Liver (tissue), 9 donors: ENCODE measurements around the gene NUP93. TPM values are rescaled to one million over a fixed set of nuclear protein-coding genes. Genes with fewer than 3 reads are reported as not detected.

ENCODE experiments used
- DNase-seq: peaks from one replicate; pipeline ENCODE4 v3.0.0-alpha.2; 2017; ENCODE audit warnings: low spot score
- H3K27ac ChIP-seq, 2 donors: one replicate each; pipeline ENCODE4 v1.7.0; 2013; ENCODE audit warnings: inconsistent platforms in 2 of 2, low read length in 2 of 2, control low read depth in 1 of 2, low read depth in 1 of 2, mild to moderate bottlenecking in 1 of 2
- H3K27me3 ChIP-seq, 4 donors: one replicate each; pipeline versions ENCODE4 v1.6.1 to v1.7.0; 2013; ENCODE audit warnings: low read length in 3 of 4, inconsistent platforms in 1 of 4, mild to moderate bottlenecking in 1 of 4, moderate library complexity in 1 of 4; ENCODE audit not compliant: control insufficient read depth in 4 of 4, insufficient read depth in 4 of 4
- H3K36me3 ChIP-seq, 4 donors: one replicate each; pipeline versions ENCODE4 v1.6.1 to v1.7.0; 2013; ENCODE audit warnings: low read length in 3 of 4, mild to moderate bottlenecking in 3 of 4, low read depth in 1 of 4, moderate library complexity in 1 of 4; ENCODE audit not compliant: control insufficient read depth in 4 of 4, insufficient read depth in 3 of 4
- H3K4me1 ChIP-seq, 4 donors: one replicate each; pipeline versions ENCODE4 v1.6.1 to v1.7.0; 2013; ENCODE audit warnings: low read length in 3 of 4, mild to moderate bottlenecking in 3 of 4, moderate library complexity in 1 of 4; ENCODE audit not compliant: control insufficient read depth in 4 of 4, insufficient read depth in 4 of 4
- H3K4me3 ChIP-seq, 3 donors: one replicate each; pipeline versions ENCODE4 v1.6.1 to v1.7.0; 2013; ENCODE audit warnings: low read length in 3 of 3, control low read depth in 1 of 3, low read depth in 1 of 3, mild to moderate bottlenecking in 1 of 3
- H3K9ac ChIP-seq, 2 donors: one replicate each; pipeline ENCODE4 v1.7.0; 2013; ENCODE audit warnings: low read length in 2 of 2, mild to moderate bottlenecking in 2 of 2, moderate library complexity in 2 of 2, control low read depth in 1 of 2, low read depth in 1 of 2
- H3K9me3 ChIP-seq, 4 donors: one replicate each; pipeline versions ENCODE4 v1.6.1 to v1.7.0; 2013; ENCODE audit warnings: low read length in 3 of 4; ENCODE audit not compliant: control insufficient read depth in 4 of 4
- EGR1 ChIP-seq, 2 donors: IDR thresholded peaks; 2 replicates each; pipeline ENCODE4 v1.6.1; 2016 to 2018; ENCODE audit warnings: antibody characterized with exemption in 2 of 2, low read depth in 2 of 2
- FOXA1 ChIP-seq: IDR thresholded peaks from 2 replicates; pipeline ENCODE4 v1.6.1; 2016; ENCODE audit warnings: antibody characterized with exemption
- HNF4A ChIP-seq, 2 donors: conservative IDR thresholded peaks; 2 replicates each; pipeline ENCODE4 v1.6.1; 2016; ENCODE audit warnings: antibody characterized with exemption in 2 of 2, mild to moderate bottlenecking in 2 of 2
- HNF4G ChIP-seq: IDR thresholded peaks from 2 replicates; pipeline ENCODE4 v1.6.1; 2016; ENCODE audit warnings: antibody characterized with exemption
- JUND ChIP-seq, 2 donors: IDR thresholded peaks; 2 replicates each; pipeline ENCODE4 v1.6.1; 2016; ENCODE audit warnings: antibody characterized with exemption in 2 of 2
- NR2F2 ChIP-seq: IDR thresholded peaks from 2 replicates; pipeline ENCODE4 v1.6.1; 2016; ENCODE audit warnings: antibody characterized with exemption
- RAD21 ChIP-seq, 2 donors: IDR thresholded peaks; 2 replicates each; pipeline ENCODE4 v1.6.1; 2016; ENCODE audit warnings: antibody characterized with exemption in 2 of 2, mild to moderate bottlenecking in 2 of 2
- RXRA ChIP-seq, 2 donors: IDR thresholded peaks; 2 replicates each; pipeline ENCODE4 v1.6.1; 2017 to 2018; ENCODE audit warnings: antibody characterized with exemption in 2 of 2, mild to moderate bottlenecking in 1 of 2
- TAF1 ChIP-seq: conservative IDR thresholded peaks from 2 replicates; pipeline ENCODE4 v1.6.1; 2016; ENCODE audit warnings: antibody characterized with exemption, mild to moderate bottlenecking
- YY1 ChIP-seq: IDR thresholded peaks from 2 replicates; pipeline ENCODE4 v1.6.1; 2016; ENCODE audit warnings: antibody characterized with exemption, mild to moderate bottlenecking
- WGBS: extraction: QIAGEN DNeasy Blood & Tissue Kit; methylation state at CpG from one replicate; pipeline ENCODE4 v1.1.7; 2013; 5-methylcytosine and 5-hydroxymethylcytosine counted together
- polyA plus RNA-seq, 2 donors: library from polyadenylated mRNA; stranded (reverse) in 1 of 2; unstranded in 1 of 2; fragments of 200-250 nt in 1 of 2; fragments of >200 nt in 1 of 2; fragmentation: Nextera tagmentation in 1 of 2; extraction: Ambion mirVana in 1 of 2; gene quantifications; one replicate each; pipeline versions ENCODE4 v1.2.1 to v1.2.3, GENCODE V29; 2013 to 2015
- total RNA-seq, 2 donors: library from RNA; depleted of rRNA; stranded (reverse); fragments of >200 nt; gene quantifications; one replicate each; pipeline ENCODE4 v1.2.3, GENCODE V29; 2014
- TF ChIP-seq, protein P1 (sequence below): IDR thresholded peaks from 2 replicates; pipeline ENCODE4 v1.6.1; 2016; ENCODE audit warnings: antibody characterized with exemption, mild to moderate bottlenecking
- TF ChIP-seq, protein P2 (sequence below): IDR thresholded peaks from 2 replicates; pipeline ENCODE4 v1.6.1; 2016; ENCODE audit warnings: antibody characterized with exemption
- TF ChIP-seq, protein P3 (sequence below): fragments of 150-350 bp; IDR thresholded peaks from 2 replicates; pipeline ENCODE4 v1.5.1; 2017; ENCODE audit warnings: improper control_type of control experiment, low read depth, low read length; ENCODE audit not compliant: missing input control
- TF ChIP-seq, protein P4 (sequence below): IDR thresholded peaks from 2 replicates; pipeline ENCODE4 v1.6.1; 2016; ENCODE audit warnings: antibody characterized with exemption
- TF ChIP-seq, protein P5 (sequence below): IDR thresholded peaks from 2 replicates; pipeline ENCODE4 v1.6.1; 2016; ENCODE audit warnings: antibody characterized with exemption
- donor health status: healthy.
- donor health status: healthy.
- donor health status: healthy.
- donor health status: healthy.
- donor health status: healthy.

NUP93 gene
- total and polyA plus RNA-seq, 4 donors = 8.2 to 31.8 (median 9.8) TPM

DNA sequence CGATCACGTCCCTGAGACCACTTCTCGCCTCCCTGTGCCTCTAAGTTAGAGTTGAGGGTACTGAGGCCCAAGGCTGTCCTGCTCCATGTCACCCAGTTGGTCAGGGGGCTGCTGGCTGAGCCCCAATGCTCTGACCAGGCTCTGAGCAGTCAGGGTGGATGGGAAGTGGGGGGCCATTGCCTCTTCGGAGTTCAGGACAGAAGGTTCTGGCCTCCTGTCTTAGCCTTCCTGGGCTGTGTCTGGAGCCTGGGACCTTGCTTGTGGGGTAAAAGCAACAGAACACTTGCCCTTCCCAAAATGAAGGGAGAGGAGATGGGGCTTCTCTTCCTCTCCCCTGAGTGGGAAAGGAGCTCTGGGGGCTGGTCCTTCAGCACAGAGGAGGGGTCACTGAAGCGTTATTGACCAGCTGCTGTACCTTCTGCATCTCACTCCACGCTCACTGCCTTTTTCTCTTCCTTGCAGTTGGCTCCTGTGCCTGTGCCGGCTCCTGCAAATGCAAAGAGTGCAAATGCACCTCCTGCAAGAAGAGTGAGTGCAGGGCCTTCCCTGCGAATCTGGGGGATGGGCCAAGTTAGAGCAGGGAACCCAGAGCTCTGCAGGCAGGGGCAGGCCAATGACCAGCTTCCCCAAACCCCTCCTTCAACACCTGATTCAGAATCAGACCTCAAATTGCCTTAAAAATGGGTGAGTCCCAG, 47.1 kb upstream of the NUP93 start:
- H3K9me3 ChIP-seq = no peaks in the 10 kb centered on the region
- 14% methylated on average over 8 of the region's 8 CpGs for WGBS
- TF ChIP-seq, protein P1, sequence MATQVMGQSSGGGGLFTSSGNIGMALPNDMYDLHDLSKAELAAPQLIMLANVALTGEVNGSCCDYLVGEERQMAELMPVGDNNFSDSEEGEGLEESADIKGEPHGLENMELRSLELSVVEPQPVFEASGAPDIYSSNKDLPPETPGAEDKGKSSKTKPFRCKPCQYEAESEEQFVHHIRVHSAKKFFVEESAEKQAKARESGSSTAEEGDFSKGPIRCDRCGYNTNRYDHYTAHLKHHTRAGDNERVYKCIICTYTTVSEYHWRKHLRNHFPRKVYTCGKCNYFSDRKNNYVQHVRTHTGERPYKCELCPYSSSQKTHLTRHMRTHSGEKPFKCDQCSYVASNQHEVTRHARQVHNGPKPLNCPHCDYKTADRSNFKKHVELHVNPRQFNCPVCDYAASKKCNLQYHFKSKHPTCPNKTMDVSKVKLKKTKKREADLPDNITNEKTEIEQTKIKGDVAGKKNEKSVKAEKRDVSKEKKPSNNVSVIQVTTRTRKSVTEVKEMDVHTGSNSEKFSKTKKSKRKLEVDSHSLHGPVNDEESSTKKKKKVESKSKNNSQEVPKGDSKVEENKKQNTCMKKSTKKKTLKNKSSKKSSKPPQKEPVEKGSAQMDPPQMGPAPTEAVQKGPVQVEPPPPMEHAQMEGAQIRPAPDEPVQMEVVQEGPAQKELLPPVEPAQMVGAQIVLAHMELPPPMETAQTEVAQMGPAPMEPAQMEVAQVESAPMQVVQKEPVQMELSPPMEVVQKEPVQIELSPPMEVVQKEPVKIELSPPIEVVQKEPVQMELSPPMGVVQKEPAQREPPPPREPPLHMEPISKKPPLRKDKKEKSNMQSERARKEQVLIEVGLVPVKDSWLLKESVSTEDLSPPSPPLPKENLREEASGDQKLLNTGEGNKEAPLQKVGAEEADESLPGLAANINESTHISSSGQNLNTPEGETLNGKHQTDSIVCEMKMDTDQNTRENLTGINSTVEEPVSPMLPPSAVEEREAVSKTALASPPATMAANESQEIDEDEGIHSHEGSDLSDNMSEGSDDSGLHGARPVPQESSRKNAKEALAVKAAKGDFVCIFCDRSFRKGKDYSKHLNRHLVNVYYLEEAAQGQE = no peak
- TF ChIP-seq TAF1 = no peak
- TF ChIP-seq JUND (IDR thresholded peaks at IDR 0.05) = no peak
- TF ChIP-seq, protein P2, sequence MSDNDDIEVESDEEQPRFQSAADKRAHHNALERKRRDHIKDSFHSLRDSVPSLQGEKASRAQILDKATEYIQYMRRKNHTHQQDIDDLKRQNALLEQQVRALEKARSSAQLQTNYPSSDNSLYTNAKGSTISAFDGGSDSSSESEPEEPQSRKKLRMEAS = no peak
- TF ChIP-seq EGR1 (IDR thresholded peaks at IDR 0.05; ENCODE audit: low read depth in 2 of 2) = no peak
- TF ChIP-seq, protein P3, sequence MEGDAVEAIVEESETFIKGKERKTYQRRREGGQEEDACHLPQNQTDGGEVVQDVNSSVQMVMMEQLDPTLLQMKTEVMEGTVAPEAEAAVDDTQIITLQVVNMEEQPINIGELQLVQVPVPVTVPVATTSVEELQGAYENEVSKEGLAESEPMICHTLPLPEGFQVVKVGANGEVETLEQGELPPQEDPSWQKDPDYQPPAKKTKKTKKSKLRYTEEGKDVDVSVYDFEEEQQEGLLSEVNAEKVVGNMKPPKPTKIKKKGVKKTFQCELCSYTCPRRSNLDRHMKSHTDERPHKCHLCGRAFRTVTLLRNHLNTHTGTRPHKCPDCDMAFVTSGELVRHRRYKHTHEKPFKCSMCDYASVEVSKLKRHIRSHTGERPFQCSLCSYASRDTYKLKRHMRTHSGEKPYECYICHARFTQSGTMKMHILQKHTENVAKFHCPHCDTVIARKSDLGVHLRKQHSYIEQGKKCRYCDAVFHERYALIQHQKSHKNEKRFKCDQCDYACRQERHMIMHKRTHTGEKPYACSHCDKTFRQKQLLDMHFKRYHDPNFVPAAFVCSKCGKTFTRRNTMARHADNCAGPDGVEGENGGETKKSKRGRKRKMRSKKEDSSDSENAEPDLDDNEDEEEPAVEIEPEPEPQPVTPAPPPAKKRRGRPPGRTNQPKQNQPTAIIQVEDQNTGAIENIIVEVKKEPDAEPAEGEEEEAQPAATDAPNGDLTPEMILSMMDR = no peak
- no peak for TF ChIP-seq RAD21 (IDR thresholded peaks at IDR 0.05)
- DNase-seq = no peak
- peak overlapping the region; percentile 83 for H3K9ac ChIP-seq
- H3K27me3 ChIP-seq = no peaks in the 10 kb centered on the region
- H3K4me3 ChIP-seq = peak overlapping the region; percentile 60 to 78 (median 77)
- H3K36me3 ChIP-seq = no peaks in the 10 kb centered on the region
- H3K27ac ChIP-seq = peak overlapping the region; percentile 80 to 89
- H3K4me1 ChIP-seq = peaks cover 4 to 19% (median 10%) of the 10 kb centered on the region in 4 donors

DNA sequence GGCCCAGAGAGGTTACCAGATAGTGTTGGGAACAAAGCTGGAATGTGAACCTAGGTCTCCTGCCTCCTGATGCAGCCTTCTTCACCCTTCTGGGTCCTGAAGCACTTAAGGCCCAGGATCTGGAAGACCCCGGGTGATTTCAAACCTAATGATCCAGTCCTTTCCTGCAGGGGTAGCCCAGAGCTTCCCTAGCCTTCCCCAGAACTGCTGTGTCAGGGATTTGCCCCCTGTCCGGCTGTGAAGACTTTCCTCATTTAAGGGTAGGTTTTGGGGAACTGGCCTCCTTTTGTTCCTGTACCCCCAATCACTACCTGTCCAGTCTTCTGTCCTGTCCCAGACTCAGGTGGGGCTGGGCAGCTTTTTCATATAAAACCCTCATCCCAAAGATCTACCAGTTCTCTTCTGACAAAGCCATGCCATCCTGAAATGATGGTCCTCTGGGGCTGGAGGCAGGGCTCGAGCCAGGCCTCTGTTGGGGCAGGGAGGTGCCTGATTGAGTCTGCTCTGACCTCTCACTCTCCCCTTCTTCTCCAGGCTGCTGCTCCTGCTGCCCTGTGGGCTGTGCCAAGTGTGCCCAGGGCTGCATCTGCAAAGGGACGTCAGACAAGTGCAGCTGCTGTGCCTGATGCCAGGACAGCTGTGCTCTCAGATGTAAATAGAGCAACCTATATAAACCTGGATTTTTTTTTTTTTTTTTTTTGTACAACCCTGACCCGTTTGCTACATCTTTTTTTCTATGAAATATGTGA, 46.3 kb upstream of the NUP93 start:
- TF ChIP-seq, protein P4, sequence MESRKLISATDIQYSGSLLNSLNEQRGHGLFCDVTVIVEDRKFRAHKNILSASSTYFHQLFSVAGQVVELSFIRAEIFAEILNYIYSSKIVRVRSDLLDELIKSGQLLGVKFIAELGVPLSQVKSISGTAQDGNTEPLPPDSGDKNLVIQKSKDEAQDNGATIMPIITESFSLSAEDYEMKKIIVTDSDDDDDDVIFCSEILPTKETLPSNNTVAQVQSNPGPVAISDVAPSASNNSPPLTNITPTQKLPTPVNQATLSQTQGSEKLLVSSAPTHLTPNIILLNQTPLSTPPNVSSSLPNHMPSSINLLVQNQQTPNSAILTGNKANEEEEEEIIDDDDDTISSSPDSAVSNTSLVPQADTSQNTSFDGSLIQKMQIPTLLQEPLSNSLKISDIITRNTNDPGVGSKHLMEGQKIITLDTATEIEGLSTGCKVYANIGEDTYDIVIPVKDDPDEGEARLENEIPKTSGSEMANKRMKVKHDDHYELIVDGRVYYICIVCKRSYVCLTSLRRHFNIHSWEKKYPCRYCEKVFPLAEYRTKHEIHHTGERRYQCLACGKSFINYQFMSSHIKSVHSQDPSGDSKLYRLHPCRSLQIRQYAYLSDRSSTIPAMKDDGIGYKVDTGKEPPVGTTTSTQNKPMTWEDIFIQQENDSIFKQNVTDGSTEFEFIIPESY = no peak
- TF ChIP-seq, protein P5, sequence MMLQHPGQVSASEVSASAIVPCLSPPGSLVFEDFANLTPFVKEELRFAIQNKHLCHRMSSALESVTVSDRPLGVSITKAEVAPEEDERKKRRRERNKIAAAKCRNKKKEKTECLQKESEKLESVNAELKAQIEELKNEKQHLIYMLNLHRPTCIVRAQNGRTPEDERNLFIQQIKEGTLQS = no peak
- TF ChIP-seq NR2F2 (no peak), FOXA1 (no peak), TAF1 (no peak), HNF4G (no peak), HNF4A (conservative IDR thresholded peaks at IDR 0.05) (no peak), EGR1 (IDR thresholded peaks at IDR 0.05; ENCODE audit: low read depth in 2 of 2) (peak in 1 of 2 donors; percentile 15), RXRA (IDR thresholded peaks at IDR 0.05) (peak in 1 of 2 donors; percentile 3), YY1 (no peak)
- TF ChIP-seq, protein P2 = no peak
- TF ChIP-seq, protein P3 = no peak
- H3K4me1 ChIP-seq = peaks cover 4 to 19% (median 10%) of the 10 kb centered on the region in 4 donors
- H3K4me3 ChIP-seq = peak overlapping the region; percentile 60 to 78 (median 77)
- no peaks in the 10 kb centered on the region for H3K36me3 ChIP-seq
- DNase-seq = no peak
- no peaks in the 10 kb centered on the region for H3K27me3 ChIP-seq
- WGBS = 37% methylated on average over 5 of the region's 5 CpGs
- no peaks in the 10 kb centered on the region for H3K9me3 ChIP-seq
- H3K9ac ChIP-seq = peak overlapping the region; percentile 83
- H3K27ac ChIP-seq = peak overlapping the region; percentile 80 to 89
